Hindlimb muscle (tissue), 1 donor: ENCODE results near the gene FARS2. TPM values are rescaled to one million over a fixed set of nuclear protein-coding genes. Genes with fewer than 3 reads are reported as not detected.

Source experiments
- DNase-seq: peaks from one replicate; pipeline ENCODE4 v3.0.0-alpha.2; 2013
- polyA plus RNA-seq: library from polyadenylated mRNA; unstranded; fragments of 120-200 nt; gene quantifications from one replicate; pipeline ENCODE4 v1.2.1, GENCODE V29; 2013; ENCODE audit not compliant: insufficient read length

Gene FARS2
- polyA plus RNA-seq, 1 donor, result 12.0 TPM

GRCh38 chr6:5287205-5287965 is 26.1 kb downstream of the FARS2 start:
- no peak for DNase-seq

DNA sequence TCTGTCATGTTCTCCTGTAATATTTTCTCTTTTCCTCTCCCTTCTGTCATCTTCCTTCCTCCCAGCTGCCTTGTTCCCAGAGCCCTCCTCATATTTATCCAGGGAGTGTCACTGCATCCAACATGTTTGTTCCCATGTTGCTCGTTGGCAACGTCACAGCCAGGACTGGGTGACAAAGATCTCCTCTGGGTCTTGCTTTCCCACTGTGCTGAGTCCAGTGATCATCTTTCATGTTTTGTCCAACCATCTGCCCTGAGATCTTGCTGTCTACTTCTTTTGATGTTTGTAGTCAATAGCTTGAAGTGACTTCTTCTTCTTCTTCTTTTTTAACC is 26.6 kb downstream of the FARS2 start:
- DNase-seq, result no peak

- DNase-seq, result no peak
Measured at GRCh38 chr6:5290097-5290496, 28.8 kb downstream of the FARS2 start.

GRCh38 chr6:5290500-5290899 is 29.2 kb downstream of the FARS2 start:
- DNase-seq, result no peak

- no peak for DNase-seq
Measured at GRCh38 chr6:5292154-5292553, 30.8 kb downstream of the FARS2 start.

DNA sequence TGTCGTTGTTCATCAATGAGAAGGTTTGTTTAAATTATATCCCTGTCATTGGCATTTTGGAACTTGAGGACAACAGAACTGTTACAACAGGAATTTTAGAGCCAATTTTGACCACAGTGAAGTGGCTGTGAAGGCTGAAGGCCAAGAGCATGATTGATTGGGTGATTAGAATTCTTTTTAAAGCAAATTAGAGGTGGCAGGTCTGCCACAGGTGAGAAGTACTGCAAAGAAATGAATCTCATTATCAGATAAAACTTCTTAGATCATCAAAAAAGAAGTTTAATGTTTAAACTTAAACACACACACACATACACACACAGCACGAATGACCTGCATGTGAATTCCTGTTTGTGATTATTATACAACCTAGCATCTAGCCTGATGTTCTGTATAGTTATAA is 32.4 kb downstream of the FARS2 start:
- no peak for DNase-seq

GRCh38 chr6:5294392-5295211 is 33.3 kb downstream of the FARS2 start:
- no peak for DNase-seq

GRCh38 chr6:5295623-5296022 is 34.3 kb downstream of the FARS2 start:
- DNase-seq, result no peak

DNA sequence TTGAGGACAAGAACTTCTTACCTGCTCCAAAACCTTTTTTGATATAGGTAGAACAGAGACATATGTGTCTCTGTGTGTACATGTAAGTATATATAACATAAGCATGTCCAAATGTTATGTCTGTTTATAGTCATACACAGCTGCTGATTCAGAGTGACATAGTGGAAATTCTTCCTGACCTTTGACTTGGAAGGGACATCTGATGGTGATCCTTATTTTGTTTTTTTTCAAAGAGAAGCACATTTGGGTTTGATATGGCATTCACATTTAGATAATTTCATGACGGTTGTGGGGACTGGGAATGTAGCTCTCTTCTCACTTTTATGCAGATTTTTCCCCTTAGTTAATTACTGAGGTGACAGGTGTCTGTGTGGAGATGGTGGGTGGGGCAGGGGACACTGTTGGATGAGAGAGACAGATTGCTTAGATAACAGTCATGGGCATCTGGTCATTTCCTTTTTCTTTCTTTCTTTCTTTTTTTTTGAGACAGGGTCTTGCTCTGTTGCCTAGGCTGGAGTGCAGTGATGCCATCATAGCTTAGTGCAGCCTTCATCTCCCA is 39.0 kb downstream of the FARS2 start:
- DNase-seq, result no peak

DNA sequence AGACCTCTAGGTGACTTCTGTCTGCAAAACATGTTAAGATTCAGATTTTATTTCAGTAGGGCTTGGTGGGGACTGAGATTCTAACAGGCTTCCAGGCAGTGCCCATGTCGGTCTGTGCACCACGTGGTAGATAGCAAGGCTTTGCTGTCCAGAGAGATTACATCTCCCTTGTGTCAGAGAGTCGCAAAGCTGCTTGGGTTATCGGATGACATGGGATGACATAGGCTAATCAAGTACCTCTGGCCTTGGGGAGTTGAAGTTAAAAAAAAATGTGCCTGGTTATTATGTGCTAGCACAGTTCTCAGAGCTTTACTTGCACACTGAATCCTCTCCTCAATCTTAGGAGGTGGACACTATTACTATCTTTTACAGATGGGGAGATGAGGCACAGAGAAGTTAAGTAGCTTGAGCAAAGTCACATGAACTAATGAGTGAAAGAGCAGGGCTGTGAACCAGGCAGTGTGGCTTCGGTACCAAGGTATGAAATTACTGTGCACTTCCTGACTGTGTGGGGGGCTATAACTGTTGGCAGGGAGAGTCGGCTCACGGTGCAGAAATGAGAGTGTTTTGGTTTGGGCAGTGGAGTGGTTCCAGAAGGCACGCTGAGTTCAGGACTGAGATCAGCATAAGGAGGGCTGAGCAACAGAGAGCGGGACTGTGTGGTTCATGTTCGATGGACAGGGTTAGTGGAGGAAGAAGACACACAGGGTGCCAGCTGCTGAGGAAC is 41.1 kb downstream of the FARS2 start:
- DNase-seq, result no peak

- no peak for DNase-seq
Measured at GRCh38 chr6:5302995-5303622, 41.8 kb downstream of the FARS2 start.

DNA sequence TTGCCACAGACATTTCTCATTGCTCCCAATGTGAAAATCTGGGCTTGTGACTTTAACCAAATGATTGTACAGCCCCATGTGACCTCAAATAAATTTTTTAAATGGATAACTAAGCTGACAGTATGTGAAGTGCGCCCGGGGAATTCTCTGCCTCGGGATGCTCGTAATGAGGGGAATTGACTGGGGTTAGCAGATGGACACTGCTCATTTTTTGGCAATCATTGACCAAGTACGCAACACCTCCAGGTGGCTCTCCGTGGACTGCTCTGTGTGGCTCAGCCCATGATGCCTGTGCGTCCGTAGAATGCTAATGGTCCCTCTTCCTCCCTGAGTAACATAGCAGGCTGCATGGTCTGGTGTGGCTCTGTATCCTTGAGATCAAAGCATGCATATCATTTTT is 42.4 kb downstream of the FARS2 start:
- DNase-seq, result no peak

DNA sequence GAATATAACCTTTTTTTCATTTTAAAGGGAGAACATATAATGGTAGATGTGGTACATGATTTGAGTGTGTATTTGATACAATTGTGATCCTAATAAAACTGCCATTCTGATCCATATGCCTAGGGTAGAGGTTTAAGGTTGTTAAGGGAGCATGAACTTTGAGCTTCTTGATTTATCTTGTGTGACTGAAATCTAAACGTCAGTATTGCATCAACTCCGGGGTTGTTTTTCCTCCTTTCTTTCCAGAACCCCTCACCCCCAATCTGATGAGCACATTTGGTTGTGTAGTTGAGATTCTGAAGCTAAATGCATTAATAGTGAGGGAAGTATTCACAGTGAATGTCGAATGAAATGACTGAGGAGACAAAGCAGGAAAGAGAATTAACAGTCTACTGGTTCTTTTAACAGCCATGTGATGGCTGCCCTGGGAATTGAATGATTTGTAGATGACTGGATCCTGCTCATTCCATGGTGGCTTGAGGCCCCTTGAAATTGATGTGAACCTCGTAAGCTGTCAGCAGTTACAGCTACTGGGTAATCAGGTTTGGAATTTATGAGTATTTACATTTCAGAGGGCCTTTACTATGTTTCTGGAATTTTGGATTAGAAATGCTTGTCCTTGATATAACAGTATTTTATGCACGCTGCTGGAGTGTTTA is 44.8 kb downstream of the FARS2 start:
- no peak for DNase-seq

GRCh38 chr6:5307058-5307457 is 45.7 kb downstream of the FARS2 start:
- no peak for DNase-seq

DNA sequence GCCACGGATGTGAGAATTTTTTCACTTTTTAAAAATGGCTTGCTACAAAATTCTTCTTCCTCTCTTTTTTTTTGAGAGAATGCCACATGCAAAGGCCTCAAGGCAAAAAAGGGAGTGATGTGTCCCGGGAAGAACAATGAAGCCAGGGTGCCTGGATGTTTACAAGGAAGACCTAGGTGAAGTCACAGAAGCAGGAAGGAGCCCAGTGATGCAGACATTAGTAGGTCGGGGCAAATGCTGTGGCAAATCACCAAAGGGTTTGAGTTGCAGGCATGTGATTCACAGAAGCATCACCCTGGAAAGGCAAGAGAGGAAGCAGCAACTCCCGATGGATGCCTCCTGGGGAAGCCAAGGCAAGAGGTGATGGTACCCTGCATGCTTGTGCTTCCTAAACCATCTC is 46.8 kb downstream of the FARS2 start:
- no peak for DNase-seq

- DNase-seq, result no peak
Measured at GRCh38 chr6:5314191-5314865, 53.0 kb downstream of the FARS2 start.

GRCh38 chr6:5315881-5316280 is 54.6 kb downstream of the FARS2 start:
- DNase-seq, result no peak

GRCh38 chr6:5316951-5317350 is 55.6 kb downstream of the FARS2 start:
- no peak for DNase-seq

DNA sequence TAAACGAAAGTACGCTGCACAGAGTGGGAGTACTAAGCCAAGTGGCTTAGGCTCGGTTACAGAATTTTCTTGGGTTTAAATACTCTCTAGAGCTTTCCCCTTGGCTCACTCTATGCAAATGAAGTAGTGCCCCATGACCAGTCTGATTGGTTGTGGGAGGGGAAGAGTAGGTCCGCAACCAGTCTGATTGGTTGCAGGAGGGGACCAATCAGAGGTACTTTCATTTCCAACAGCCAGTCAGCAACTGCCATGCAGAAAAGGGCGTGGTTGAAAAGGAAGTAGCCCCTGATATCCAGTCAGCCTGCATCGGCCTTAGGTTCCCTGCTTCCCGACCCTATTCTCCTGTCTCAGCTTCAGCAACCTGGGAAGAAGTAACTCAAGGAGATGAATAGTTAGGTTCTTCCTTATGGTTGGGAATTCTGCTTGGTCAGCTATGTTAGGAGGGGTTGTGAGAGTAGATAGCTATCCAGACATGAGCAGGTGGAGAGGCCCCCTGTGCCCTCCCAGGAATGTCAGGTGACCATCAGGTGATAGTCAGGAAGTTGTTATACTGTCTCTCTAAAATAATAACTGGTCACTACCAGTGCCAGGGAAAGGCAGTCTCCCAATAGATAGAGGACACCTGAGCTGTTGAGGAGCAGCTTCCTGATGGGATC is 57.4 kb downstream of the FARS2 start:
- DNase-seq, result no peak

GRCh38 chr6:5323979-5324378 is 62.7 kb downstream of the FARS2 start:
- DNase-seq, result no peak

GRCh38 chr6:5325173-5325572 is 63.9 kb downstream of the FARS2 start:
- no peak for DNase-seq
